ENCODE results near the gene CGREF1. TPM values are rescaled to one million over a fixed set of nuclear protein-coding genes. Genes with fewer than 3 reads are reported as not detected.
"Not testable (repeated sequence)": the region's sequence is repeated elsewhere in the genome, so short reads cannot be mapped to it uniquely, and the experiment has no call there.

The CGREF1 gene
- total RNA-seq, 4 donors from 2014 or later: 1.3 to 9.3 (median 5.5) TPM

DNA sequence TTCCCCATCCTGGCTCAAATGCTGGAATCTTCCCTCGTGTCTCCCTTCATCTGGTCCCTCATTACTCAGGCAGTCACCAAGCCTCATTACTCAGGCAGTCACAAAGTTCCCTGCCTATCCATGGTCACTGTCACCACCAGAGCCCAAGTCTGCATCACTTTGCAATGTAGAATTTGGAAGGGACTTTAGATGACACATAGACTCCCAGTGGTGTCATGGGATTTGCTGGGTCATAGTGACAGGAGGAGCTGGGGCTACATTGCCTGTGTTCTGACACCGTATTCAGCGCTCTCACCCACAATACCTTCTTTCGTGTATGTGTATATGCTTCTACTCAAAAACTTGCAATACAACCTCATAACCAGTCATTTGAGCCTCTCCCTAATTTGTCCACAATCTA is 42.6 kb downstream of the CGREF1 start:
- DNase-seq (ENCODE audit: low spot score): no peak
- no peak for ATAC-seq (ENCODE audit: low FRiP score)
- TF ChIP-seq, protein P1, sequence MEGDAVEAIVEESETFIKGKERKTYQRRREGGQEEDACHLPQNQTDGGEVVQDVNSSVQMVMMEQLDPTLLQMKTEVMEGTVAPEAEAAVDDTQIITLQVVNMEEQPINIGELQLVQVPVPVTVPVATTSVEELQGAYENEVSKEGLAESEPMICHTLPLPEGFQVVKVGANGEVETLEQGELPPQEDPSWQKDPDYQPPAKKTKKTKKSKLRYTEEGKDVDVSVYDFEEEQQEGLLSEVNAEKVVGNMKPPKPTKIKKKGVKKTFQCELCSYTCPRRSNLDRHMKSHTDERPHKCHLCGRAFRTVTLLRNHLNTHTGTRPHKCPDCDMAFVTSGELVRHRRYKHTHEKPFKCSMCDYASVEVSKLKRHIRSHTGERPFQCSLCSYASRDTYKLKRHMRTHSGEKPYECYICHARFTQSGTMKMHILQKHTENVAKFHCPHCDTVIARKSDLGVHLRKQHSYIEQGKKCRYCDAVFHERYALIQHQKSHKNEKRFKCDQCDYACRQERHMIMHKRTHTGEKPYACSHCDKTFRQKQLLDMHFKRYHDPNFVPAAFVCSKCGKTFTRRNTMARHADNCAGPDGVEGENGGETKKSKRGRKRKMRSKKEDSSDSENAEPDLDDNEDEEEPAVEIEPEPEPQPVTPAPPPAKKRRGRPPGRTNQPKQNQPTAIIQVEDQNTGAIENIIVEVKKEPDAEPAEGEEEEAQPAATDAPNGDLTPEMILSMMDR (IDR thresholded peaks at IDR 0.05): no peak

DNA sequence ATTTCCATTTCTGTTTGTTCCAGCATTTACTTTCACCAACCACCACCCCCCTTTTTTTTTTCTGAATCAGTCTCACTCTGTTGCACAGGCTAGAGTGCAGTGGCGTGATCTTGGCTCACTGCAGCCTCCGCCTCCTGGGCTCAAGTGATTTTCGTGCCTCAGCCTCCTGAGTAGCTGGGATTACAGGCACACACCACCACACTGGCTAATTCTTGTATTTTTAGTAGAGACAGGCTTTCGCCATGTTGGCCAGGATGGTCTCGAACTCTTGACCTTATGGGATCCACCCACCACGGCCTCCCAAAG is 43.4 kb downstream of the CGREF1 start:
- ATAC-seq (ENCODE audit: low FRiP score): not testable (repeated sequence)

DNA sequence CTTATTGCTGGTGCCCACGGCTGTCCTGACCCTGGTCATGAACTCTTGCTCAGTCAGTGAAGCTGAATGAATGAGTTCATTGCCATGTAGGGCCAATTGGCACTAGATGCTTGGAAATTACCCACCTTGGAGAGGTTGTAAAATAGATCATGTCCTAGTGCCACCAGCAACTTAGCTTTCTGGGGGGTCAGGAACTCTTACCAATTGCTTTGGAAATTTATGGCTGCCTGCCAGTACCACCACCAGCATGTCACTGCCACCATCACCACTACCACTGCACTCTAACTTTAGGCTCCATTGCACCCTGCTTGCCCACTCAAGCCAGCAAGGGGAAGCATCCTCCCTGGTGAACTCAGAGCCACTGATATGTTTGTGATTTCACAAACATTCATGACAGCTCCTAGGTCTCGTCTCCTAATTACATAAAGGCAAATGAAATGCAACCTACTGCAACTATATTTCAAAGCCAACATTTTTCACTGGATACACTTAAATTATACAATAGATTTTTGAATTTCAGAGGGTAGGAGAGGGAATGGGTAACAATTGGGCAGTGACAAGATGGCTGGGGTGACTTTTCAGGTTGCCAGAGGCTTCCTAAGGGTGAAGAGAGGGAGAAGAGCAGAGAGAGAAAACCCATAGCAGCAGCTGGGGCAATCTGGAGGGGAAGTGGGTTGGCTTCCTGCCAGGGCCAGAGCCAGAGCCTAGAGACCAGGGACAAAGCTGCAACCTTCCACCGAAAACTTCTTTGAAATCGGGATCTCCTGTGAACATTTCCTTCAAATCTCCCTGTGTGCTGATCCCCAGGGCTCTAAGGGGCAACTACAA is 44.0 kb downstream of the CGREF1 start:
- DNase-seq (ENCODE audit: low spot score) (no peak), ATAC-seq (ENCODE audit: low FRiP score) (no peak)
- TF ChIP-seq, protein P1 (IDR thresholded peaks at IDR 0.05): no peak

More for the DNA sequence above, 43.4 kb downstream of the CGREF1 start:
- not testable (repeated sequence) for DNase-seq (ENCODE audit: low spot score)

DNA sequence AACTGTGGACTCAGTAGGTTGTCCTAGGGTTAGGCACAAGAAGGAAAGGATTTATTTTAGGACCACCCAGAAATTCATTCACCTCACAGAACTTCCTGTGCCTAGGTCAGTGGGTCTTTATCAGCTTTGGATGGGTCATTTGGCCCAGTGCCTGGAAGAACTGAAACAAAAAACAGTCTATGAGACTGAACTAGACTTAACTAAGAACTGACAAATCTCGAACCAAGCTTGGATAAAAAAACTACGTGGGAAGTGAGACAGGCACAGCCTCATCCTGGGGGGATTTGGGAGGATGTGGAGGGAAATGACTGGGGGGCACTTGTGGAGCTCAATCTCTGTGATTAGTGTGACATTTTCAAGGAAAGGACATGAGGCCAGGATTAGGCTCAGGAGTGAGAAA is 45.1 kb downstream of the CGREF1 start:
- TF ChIP-seq, protein P1 (IDR thresholded peaks at IDR 0.05): no peak
- DNase-seq (ENCODE audit: low spot score): no peak
- no peak for ATAC-seq (ENCODE audit: low FRiP score)

DNA sequence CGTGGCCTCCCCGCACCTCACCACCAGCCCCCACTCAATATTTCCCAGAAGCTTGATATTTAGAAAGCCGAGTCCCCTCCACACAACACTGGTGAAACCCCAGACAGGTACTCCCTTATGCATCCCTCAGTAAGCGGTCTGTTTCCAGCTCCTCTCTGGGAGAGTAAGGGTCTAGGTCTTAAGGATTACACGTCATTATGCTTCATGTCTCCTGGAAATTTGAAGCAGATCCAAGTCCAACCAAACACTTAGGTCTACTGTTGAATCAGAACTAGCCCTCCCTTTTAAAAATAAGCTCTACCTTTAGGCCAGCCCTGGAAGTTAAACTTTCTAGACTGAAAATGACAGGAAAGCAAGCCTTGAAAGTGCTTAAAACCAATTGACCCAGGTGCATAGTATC is 46.0 kb downstream of the CGREF1 start:
- no peak for DNase-seq (ENCODE audit: low spot score)
- TF ChIP-seq, protein P1 (IDR thresholded peaks at IDR 0.05): no peak
- no peak for ATAC-seq (ENCODE audit: low FRiP score)

DNA sequence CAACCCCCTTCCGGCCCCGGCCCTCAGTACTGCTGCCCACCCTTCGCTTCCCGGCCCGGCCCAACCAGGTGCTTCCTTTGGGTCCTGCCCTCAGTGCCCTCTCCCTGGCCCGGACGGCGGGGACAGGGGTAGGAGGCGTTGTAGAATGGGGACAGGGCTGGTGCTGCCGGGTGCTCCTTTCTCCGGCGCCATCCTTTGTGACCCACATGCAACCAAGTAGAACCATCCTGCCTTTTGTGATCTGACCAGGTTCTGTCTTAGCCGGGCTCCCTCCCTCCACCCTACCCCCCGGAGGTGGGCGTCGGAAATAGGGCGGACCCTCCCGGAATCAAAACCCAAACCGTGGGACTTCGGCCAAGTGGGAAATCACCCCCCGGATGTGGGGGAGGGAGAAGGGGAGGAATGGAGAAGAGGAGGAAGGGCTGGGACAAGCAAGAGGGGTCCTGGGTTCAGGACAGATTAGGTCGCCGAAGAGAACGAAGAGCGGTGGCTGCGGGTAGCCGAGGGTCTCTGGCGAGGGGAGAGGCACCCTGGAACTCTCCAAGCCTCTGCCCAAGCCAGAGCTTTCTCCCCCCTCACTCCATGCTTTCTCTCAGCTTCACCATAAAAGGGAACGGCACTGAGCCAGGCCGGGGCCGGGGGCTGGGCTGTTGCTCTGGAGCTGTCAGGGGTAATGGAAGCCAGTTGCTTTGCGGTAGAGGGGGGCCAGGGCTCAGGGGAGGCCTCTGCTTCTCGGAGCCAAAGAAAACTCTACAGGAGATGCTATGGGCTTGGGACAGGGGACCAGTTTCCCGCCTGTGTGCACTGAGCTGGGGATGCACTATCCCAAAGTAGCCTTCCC is 46.7 kb downstream of the CGREF1 start:
- ATAC-seq (ENCODE audit: low FRiP score) (peak; percentile 47), DNase-seq (ENCODE audit: low spot score) (no peak)
- TF ChIP-seq, protein P1 (IDR thresholded peaks at IDR 0.05): no peak

DNA sequence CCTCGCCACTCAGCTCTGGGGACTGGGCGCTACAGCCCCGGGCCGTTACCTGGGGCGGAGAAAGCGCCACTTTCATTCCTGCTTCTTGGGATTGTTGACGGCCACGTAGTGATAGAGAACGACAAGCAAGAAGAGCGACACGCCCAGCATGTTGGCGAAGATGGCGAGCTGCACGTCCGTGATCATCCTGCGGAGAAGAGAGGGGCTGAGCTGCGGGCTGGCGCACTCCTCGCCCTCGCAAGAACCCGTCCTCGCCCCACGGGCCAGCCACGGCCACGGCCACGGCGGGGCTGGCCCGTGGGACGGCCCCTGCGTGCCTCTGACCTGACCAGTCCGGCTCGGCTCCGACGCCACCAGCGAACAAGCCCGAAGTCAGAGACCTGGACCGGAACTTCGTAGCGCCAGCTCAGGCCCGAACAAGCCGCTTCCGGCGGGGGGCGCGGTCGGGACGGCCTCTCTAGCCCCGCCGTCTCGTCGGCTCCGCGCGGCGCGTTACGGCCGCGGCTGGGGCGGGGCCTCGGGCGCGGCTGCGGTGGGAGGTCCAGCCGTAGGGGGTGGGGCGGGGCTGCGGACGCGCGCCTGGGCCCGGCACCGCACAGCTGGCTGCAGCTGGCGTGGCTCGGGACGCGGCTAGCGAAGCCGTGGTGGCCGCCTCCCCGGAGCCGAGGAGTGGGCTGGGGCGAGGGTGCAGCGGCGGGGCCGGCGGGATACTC is 47.5 kb downstream of the CGREF1 start, which contains the start of gene OST4:
OST4 (minus strand) TSS at position 378 of the 713 bp plus-strand sequence.
- DNase-seq (ENCODE audit: low spot score) (peak; percentile 74), ATAC-seq (ENCODE audit: low FRiP score) (peak; percentile 96)
- TF ChIP-seq, protein P1 (IDR thresholded peaks at IDR 0.05): no peak

All from omental fat pad (tissue), 4 donors.